HG03103 (cell line): ENCODE measurements around the gene GANC.
"Not testable (repeated sequence)": the region's sequence is repeated elsewhere in the genome, so short reads cannot be mapped to it uniquely, and the experiment has no call there.

ENCODE experiments used
- ATAC-seq: cut with Tn5 transposase; IDR thresholded peaks from one replicate; pipeline ENCODE4 v1.9.1; 2021; ENCODE audit warnings: low read depth; ENCODE audit not compliant: unreplicated experiment

Gene GANC

DNA sequence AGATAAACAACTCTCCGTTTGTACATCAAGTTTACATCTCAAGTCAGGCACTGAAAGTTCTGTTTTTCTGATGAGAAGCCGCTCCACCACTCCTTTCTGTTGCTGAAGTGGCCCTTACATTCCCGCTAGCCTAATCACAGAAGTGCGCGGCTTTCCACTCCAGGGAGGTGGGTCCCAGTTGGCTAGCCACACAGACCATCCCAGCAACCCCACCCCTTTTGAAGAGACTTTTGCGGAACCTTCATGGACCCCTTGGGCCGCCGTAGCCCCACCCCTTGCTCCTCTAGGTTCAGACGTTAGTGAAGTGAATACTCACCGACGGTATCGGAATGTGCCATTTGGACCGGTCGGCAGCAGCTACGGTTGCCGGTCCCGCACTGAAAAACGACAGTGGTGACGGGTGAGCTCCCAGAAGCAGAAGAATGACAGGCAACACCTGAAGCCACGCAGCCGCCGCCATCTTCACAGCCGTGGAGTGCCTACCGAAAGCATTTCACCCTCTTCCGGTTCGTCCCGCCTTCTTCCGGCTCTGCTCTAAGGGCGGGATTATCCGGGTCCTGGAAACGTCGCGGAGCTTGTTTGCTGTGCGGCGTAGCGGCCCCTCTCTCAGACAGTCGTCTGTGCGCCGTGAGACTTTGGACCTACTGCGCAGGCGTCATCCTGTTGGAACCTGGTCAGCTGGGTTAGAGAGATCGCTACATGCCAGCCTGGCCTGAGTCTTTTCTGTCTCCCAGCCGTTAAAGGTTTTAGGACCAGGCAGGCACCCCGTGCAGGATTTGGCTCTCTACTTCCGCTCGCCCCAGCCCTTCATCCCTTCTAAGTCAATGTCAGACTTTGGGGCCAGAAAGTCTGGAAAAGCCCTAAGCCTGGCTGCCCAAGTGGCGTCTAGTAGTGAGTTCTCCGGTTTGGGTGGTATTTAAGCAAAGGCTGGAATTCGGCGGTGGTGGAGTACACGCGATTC, at the start of gene GANC, which contains the start of gene TMEM87A:
GANC (plus strand) TSS at position 263 of the 961 bp plus-strand sequence. CDS start 1,281 bp downstream, outside the sequence.
TMEM87A (minus strand) TSS at position 495 of the 961 bp plus-strand sequence; CDS start at position 460, 35 bp downstream.
- peak; percentile 82 for ATAC-seq

GRCh38 chr15:42226648-42227047, 46.4 kb upstream of the GANC start:
- no peak for ATAC-seq

- ATAC-seq = no peak
Measured at GRCh38 chr15:42228036-42228435, 45.0 kb upstream of the GANC start.

GRCh38 chr15:42228981-42229380, 44.0 kb upstream of the GANC start:
- ATAC-seq = not testable (repeated sequence)

DNA sequence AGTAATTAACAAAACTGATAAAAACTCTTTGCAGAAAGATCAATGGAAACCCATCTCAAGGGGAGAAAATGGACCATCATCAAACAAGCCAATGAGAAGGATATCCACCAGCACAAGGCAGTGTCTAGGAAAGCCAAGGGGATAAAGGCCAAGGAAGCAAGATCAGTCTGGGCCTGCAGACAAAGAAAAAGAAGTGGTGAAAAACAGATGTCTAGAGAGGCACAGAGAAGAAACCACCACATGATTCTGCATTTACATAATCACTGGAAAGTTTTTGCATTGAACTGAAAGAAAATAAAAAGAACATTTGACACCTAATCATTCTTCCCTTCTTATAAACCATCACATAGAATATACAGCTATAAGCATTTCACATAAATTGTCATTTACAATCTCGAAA, 41.9 kb upstream of the GANC start:
- no peak for ATAC-seq

DNA sequence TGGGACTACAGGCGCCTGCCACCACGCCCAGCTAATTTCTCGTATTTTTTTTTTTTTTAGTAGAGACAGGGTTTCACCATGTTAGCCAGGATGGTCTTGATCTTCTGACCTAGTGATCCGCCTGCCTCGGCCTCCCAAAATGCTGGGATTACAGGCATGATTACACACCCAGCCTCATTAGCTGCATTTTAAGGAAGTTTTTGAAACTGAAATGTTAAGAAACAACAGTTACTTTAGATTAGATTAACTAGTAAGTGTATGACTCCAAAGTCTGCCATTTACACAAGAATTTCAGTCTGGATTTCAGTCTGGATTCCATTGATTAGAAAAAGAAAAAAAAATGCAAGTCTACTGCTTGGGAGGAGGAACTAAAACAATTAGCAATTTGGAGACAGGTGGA, 40.4 kb upstream of the GANC start:
- no peak for ATAC-seq

DNA sequence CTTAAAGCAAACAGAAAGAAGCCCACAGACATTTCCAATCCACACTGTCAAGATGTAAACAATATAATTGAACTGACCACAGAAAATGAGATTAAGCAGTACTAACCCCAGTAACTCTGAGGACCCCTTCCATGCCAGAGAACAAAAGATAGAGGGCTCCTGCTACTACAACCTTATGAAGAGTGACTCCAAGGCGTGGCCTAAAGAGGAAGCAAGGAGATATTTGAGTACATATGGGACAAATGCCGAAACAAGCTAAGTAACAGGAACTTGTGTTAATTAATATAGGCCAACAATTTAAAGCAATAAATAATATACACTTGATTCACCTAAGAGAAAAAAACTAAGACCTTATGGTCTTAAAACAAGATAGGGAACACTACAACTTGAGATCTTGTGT, 39.9 kb upstream of the GANC start:
- no peak for ATAC-seq

- ATAC-seq = no peak
Measured at GRCh38 chr15:42239528-42240182, 33.3 kb upstream of the GANC start.

DNA sequence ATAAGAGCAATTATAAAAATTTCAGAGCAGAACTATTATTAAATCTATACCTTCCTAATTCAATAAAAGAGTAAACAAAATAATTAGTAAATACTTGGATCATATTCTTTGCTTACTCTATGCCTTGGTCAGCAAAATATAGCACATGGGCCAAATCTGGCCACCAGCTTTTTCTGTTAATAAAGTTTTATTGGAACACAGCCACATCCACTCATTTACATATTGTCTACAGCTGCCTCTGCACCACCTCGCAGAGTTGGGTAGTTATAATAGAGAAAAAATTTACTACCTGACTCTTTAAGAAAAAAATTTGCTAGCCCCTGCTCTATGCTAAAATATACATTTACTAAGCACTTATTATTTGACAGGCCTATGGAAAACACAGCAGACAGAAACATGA, 32.2 kb upstream of the GANC start:
- no peak for ATAC-seq

- ATAC-seq = no peak
Measured at GRCh38 chr15:42253300-42253699, 19.7 kb upstream of the GANC start.

DNA sequence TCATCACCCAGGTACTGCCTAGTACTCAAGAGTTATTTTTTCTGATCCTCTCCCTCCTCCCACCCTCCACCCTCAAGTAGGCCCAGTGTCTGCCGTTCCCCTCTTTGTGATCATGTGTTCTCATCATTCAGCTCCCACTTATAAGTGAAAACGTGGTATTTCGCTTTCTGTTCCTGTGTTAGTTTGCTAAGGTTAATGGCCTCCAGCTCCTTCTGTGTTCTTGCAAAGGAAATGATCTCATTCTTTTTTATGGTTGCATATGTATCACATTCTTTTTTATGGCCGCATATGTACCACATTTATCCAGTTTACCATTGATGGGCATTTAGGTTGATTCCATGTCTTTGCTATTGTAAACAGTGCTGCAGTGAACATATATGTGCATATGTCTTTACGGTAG, 8.2 kb upstream of the GANC start:
- no peak for ATAC-seq

DNA sequence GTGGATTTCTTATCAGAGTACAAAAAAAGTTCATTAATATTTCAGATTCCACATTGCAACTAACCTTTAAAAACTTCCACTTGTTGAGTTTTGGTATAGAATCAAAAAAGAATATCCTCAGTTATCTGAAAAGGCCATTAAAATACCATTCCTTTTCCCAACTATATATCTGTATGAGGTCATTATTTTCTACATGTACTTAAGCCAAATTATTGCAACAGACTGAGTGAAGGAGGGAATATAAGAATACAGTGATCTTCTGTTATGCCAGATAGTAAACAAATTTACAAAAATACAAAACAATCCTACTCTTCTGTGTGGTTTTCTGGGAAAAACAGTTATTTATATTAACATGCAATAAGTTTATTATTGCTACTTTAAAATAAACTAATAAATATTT, 5.7 kb upstream of the GANC start:
- ATAC-seq = no peak

DNA sequence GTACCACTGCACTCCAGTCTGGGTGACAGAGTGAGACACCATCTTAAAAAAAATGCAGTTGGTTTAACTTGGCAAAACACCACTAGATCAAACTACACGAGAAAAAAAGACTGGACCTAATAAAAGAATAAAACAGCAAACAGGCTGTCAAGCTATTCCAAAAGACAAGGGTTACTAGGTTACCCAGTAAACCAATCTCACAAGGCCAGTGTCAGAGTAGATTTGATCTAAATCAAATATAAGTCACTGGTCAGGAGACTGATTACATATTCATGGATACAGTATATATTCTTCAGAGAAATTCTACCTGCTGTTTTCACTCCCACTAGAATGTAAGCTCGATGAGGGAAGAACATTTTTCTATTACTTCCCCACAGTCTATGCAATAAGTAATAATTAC, 2.5 kb upstream of the GANC start:
- no peak for ATAC-seq

DNA sequence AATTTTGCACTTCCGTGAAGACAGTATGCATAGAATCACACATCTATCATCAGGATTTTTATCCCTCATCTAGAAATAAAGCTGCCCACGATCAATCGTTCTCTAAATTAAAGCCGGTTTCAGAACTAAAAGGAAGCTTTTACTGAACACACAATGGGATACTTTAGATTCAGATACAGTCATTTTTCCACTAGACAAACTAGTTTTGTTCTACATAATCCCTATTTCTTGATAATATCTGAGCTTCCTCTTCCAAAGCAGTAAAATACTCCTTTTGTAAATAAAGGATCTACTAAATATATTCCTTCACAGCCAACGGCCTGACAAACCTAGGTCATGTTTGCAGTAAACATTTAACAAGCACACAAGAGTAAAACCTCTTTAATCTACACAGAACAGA, 2.0 kb upstream of the GANC start:
- no peak for ATAC-seq

DNA sequence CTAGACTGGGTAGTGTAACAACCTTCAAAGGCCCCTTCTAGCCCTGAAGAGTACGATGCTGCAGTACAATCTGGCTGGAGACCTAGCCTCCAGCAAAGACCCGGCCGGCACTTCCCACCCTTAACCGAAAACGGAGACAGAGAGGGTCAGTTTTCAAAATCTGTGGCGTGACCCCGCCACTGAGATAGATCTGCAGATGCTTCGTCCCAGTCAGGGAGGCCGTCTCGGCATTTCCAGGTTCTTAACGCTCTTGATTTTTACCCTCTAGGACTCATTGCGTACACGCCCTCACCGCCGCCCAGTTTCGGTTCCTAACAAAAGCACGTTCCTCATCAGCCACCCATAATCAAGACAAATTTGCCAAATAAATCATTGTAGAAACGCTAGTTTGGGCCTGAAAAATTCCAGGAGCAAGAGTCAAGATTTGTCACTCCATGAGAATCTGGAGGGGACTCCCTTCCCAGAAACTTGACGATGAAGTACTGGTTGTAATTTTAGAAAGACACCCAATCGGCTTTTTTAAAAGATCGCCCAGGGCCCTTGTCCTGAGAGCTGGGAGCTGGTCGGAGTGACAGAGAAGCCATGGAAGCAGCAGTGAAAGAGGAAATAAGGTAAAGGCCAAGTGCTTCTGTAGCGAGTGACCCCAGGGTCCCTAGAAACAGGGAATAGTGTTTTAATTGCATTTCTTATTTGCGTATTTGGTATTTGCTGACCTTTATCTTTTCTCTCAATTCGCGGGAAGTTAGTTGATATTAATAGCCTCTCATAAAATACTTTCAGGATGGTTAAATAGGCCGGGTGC, 1.1 kb downstream of the GANC start:
- ATAC-seq = no peak

DNA sequence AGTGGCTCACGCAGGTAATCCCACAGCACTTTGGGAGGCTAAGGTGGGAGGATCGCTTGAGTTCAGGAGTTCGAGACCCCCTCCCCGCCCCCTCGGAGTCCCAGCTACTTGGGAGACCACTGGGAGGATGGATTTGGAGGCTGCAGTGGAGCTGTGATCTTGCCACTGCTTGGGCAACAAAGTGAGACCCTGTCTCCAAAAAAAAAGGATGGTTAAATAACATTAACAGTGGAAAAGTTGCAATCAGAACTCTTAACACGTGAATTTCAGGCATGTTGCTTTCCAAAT, 1.6 kb downstream of the GANC start:
- ATAC-seq = no peak

- no peak for ATAC-seq
Measured at GRCh38 chr15:42275780-42276391, 2.9 kb downstream of the GANC start.

- ATAC-seq = no peak
Measured at GRCh38 chr15:42276762-42277161, 3.8 kb downstream of the GANC start.

DNA sequence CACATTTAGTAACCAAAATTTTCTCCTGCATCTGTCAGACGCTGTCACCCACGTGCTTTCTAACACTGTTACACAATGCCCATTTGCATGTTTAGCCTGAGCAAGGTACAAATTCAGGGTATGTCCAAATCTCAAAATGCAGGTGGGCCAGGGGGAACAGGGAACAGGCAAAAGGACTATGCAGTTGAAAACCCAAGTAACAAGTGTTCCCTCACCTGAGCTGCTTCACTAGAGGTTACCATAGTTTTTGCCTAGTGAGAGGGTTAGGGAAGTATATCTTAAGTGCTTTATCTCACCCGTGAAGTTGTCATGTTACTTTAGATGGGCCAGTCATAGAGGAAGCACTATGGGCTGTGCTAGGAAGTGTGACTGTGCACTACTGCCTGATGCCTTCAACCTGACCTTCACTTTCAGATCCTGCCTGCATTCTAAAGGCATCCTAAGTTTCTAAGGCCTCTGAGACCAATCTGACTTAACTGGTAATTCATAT, 6.3 kb downstream of the GANC start:
- ATAC-seq = no peak

DNA sequence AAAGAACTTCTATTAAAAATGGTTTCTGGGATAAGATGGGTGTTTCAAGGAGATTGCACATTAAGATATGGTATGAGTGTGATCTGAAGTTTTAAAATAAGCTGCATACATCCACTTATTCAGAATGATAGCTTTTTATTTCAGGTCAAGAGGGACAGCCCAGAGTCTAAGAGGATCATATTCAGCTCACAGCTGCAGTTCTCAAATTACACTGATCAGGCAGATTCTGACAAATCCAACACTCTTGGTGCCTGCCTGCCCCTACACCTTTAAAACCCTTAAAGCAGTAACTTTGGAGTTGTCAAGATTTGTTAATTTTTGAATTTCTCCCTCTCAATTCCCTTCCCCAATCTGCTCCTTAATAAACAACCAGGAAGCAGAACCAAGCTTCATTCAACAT, 9.3 kb downstream of the GANC start:
- ATAC-seq = no peak

DNA sequence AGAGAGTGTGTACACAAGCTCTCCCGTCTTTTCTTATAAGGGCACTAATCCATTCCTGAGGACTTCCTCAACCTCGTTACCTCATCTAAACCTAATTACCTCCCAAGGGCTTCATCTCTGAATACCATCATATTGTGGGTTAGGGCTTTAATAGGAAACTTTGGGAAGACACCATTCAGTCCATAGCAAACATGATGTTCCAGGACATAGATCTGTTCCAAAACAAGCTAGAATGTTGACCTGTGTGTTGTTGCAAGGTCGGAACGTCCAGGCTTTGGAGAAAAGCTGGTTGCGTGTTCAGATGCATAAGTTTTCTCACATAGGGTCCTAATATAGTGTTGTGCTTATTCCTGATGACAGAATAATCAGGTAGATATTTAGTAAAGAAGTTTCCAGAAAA, 9.9 kb downstream of the GANC start:
- ATAC-seq = no peak
